Measurements from ENCODE around the gene CSTF2T. TPM values are rescaled to one million over a fixed set of nuclear protein-coding genes. Genes with fewer than 3 reads are reported as not detected.
A peak's percentile ranks its signal among the peaks of the same experiment; 100 is the strongest.

The CSTF2T gene
- 22.9 and 24.4 TPM in 2 replicates for total RNA-seq (2014; rRNA removed; shearing (Covaris generic))
- 30.3 and 32.9 TPM in 2 replicates for polyA plus RNA-seq (2014; cell fraction: nucleus; rRNA removed)

DNA sequence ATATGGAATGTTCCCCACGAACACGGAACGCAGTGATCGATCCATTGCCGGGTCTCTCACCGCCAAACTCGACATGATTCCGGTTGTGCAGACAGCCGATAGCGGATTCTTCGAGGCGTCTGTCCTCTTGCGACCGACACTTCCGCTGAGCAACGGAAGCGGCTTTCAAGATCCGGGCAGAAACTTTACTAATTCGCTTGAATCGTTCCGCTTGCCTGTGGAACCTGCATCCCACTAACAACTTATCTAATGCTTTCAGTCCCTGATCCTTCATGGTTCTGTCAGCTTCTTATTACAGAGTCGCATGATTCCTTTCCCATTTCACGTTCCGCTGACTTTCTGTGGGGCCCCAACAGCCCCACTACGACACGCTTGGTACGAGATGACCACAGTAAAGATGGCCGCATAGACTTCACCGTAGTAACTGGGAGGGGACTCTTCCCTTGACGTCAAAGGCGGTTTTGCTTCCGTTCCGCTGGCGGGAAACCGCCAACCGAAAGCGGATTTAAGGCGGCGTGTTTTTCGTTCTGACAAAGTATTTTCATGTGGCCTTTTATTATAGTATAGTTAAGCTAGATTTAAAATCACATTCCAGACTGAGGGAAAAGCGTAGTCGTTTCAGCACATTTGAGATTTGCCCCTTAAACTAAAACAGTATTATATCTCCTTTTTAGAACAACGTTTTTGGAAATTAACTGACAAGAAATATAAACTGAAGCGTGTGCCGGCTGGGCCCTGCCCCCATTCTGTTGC lies at the start of gene CSTF2T:
Gene CSTF2T (minus strand): TSS at position 121 of the 753 bp plus-strand sequence. CDS start 46 bp downstream, at position 75.
- DNase-seq (ENCODE audit: extremely low read depth, low read depth): peak; percentile 91

GRCh38 chr10:51748959-51749358 lies 49.6 kb upstream of the CSTF2T start:
- DNase-seq (ENCODE audit: extremely low read depth, low read depth): no peak

GRCh38 chr10:51747216-51747615 lies 47.8 kb upstream of the CSTF2T start:
- DNase-seq (ENCODE audit: extremely low read depth, low read depth): no peak

DNA sequence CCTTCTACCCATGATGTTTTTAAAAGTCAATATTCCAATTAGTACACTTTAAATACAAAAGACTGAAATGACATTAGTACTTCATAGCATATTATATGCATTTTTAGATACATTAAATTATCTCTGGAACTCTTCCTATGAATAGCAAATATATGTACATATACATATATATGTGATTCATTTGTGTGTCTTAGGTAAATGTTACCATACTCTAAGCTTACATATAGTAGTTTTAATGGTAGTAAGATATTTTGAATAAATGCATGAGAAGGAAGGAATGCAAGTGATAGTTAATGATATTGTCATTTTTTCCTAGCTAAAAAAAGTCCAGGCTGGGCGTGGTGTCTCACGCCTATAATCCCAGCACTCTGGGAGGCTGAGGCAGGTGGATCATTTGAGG lies 46.0 kb upstream of the CSTF2T start:
- DNase-seq (ENCODE audit: extremely low read depth, low read depth): no peak

- no peak for DNase-seq (ENCODE audit: extremely low read depth, low read depth)
Measured at GRCh38 chr10:51744235-51745000, 45.0 kb upstream of the CSTF2T start.

- DNase-seq (ENCODE audit: extremely low read depth, low read depth): no peak
Measured at GRCh38 chr10:51743146-51743545, 43.8 kb upstream of the CSTF2T start.

- DNase-seq (ENCODE audit: extremely low read depth, low read depth): no peak
Measured at GRCh38 chr10:51733057-51733456, 33.7 kb upstream of the CSTF2T start.

DNA sequence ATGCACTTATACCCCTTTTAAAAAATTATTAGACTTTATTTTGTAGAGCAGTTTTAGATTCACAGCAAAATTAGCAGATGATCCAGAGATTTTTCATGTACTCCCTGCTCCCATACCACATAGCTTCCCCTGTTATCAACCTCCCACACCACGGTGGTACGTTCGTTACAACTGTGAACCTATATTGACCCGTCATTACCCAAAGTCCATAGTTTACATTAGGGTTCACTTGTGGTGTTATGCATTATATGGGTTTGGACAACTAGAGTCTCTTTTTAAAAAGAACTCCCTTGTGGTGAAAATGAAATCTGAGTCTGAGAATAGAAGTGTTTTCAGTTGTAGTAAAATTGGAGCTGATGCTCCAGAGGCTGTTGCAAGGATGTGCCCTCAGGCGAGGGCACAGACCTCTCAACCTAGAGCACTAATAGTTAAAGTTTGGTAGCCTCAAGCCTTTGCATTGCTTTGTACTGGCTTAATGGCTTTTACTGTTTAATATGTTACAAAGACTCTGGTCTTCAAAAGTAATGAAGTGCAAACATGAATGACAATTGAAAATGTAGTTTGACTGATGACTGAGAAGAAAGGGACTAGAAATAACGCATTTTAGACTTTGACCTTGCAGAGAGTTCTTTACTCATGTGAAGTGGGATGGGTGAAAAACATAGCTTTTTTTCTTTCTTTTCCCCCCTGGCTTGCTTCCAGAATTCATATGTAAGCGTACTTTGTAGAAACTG lies 30.6 kb upstream of the CSTF2T start:
- DNase-seq (ENCODE audit: extremely low read depth, low read depth): no peak

DNA sequence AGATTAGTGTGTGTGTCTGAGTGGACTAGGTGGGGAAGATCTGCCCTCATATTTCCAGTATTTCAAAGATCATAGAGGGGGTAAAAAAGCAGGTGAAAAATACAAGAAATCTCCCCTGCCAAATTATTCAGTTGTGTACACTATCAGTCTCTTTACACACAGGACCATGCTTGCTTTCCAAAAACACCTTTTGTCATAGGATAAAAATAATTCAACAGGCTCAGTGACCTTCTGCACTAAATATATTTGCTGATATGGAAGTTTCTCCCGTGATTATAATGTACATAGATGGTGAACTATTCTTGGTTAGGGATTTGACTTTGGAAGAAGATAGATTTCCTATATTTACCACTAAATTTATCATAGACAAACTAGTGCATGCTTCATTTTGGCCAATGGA lies 24.6 kb upstream of the CSTF2T start:
- DNase-seq (ENCODE audit: extremely low read depth, low read depth): no peak

DNA sequence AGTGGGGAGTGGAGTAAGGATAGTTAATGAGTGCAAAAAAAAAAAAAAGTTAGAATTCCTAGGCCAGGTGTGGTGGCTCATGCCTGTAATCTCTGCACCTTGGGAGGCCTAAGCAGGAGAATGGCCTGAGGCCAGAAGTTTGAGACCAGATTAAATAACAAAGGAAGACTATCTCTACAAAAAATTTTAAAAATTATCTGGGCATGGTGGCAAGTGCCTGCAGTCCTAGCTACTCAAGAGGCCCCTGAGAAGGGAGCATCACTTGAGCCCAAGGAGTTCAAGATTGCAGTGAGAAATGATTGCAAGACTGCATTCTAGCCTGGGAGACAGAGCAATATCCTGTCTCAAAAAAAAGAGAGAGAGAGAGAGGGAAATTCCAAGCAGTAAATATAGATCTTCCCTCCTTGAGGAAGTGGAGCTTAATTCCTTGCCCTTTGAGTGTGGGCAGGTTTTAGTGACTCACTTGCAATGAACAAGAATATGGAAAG lies 19.5 kb upstream of the CSTF2T start:
- DNase-seq (ENCODE audit: extremely low read depth, low read depth): no peak

DNA sequence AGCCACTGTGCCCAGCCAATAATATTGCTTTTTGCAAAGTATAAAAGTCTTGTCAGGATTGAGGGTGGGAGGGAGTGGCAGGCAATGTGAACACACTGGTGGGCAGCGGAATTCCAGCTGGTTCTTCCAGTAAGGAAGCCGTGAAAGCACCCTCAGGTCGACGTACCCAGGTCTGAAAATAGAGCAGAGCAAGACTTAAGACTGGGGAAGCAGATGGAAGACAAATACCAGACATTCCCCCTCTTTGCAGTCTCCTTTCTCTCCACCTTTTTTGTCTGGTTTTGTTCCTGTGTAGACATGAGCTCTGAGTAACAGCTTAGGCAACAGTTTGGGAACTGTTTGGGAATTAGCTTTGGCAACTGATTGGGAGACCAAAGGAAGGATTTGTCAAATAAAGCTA lies 17.6 kb upstream of the CSTF2T start:
- DNase-seq (ENCODE audit: extremely low read depth, low read depth): no peak

DNA sequence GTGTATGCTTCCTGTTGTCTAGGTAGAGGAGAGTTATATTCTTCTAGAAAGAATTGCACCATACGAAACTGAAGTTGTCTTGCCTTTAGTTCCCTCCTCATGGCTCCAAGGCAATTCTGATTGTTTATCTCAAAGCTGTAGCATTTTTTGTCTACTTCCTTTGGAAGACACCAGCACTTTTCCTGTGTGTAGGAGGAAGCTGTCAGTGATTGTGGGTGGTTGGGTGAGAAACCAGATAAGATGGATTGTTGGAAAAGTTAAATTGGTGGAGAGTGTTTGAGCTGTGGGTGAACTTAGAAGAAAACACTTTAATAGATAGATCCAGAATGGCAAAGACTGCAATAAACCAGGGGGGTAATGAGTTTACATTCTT lies 12.1 kb upstream of the CSTF2T start:
- DNase-seq (ENCODE audit: extremely low read depth, low read depth): no peak

DNA sequence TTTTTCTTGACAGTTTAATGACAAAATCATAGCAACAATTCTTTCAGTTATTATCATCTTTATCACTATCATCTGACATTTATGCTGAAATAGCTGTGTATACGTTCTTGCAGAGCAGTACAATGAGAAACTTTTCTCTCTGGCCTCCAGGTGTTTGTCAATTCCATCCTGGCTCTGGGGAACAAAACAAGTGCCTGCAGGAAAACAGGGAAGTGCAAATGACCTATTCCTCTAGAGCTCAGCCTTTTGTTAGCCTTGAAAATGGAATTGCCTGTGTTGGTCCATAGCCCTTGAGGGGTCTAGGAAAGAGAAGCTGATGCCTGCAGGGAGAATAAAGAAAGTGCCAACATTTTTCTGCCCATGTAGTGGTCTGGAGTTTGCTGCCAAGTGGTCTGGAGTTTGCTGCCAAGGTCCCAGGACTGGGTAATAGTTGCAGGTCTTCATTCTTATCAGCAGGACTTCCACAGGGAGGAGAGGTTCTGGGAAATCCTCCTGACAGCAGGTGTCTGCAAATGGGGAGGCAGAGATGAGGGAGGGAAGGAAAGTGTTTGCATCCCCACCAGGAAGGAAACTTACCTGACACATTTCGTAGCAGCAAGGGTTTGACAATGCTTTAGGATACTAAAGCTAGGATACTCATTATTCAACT lies 10.1 kb upstream of the CSTF2T start:
- DNase-seq (ENCODE audit: extremely low read depth, low read depth): no peak

DNA sequence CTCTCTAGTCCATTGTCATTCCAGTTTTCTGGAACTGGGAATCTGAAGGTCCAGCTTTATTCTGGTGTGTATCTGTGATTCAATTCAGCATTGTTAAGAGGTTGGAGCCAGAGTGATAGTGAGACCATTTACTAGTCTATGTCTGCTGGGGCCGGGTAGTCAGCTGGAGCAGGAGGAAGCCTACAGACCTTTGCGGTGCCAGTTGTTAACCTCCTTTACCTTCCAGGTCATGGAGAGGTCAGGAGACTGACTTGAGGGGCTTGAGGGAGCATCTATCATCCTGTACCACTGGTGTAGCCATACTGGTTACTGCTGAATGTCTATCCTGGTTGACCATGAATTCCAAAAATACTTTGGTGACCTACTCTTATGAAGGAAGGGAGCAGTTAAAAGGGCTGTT lies 9.2 kb upstream of the CSTF2T start:
- no peak for DNase-seq (ENCODE audit: extremely low read depth, low read depth)

DNA sequence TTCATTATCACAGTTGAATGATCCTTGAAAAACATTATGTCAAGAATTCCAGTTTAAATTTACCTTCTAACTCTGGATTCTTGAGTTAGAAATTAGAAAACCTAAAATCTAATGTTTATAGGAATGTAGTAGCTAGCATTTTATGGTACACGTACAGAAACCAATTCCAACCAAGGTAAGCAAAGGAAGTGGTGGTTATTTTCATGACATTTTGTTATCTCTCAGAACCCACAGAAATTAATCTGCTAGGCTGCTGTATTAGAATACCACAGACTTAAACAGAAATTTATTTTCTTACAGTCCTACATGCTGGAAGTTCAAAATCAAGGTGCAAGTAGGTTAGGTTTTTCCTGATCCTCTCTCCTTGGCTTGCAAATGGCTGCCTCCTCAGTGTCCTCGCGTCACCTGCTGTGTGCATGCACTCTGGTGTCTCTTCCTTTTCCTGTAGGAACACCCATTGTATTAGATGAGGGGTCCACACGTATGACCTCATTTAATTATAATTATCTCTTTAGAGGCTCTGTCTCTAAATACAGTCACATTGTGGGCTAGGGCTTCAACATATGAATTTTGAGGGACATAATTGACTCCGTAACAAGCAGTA lies 8.5 kb upstream of the CSTF2T start:
- DNase-seq (ENCODE audit: extremely low read depth, low read depth): no peak

DNA sequence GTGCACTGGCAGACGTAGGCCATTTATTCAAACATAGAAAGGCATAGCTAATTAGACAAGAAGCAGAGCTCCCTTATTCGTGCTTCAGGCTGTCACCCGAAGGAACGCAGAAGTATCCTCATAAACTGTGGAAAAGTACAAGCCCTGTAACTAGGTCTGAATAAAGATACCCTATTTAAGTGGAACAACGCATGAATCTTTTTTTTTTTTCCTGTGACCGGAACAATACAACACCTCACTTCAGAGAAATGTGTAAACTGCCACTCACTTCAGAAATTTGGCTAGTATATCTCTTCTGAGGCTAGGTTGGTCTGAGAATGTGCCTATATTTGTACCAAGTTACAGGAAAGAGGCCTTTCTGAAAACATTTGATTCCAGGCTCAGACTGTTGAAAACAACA lies 8.0 kb upstream of the CSTF2T start:
- no peak for DNase-seq (ENCODE audit: extremely low read depth, low read depth)

DNA sequence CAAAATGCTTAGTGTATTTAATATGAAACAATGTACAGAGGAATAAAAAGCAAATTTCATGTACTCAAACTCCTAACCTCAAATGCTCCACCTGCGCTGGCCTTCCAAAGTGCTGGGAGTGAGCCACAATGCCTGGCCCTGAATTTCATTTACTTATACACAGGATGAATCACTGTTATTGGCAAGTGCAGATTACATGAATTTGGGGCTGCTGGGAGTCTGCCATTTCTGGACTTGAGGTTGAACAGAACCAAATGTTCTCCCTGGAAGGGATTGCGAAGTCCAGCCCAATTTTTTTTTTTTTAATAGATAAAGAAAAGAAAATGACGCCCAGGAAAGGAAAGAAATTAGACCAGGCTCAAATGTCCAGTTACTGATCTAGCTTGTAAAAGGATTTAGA lies 6.8 kb upstream of the CSTF2T start:
- DNase-seq (ENCODE audit: extremely low read depth, low read depth): no peak

DNA sequence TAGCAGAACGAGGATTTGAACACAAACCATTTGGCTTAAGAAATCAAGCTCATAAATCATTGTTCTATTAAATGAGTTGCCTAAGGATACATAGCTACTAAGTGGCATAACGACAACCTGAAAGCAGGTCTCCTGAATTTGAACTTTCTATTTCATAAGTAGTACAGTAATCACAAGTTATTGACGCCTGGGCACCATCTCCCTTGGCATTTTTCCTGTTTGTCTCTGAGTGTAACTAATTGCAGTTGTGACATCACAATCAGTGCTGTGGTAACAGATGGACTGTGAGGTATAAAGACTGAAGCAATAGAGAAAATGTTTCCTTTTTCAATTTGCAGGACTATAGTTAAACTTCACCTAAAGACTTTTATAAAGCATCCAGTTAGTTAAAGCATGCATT lies 6.4 kb upstream of the CSTF2T start:
- DNase-seq (ENCODE audit: extremely low read depth, low read depth): no peak

- DNase-seq (ENCODE audit: extremely low read depth, low read depth): no peak
Measured at GRCh38 chr10:51700228-51700817, 928 bp upstream of the CSTF2T start.

DNA sequence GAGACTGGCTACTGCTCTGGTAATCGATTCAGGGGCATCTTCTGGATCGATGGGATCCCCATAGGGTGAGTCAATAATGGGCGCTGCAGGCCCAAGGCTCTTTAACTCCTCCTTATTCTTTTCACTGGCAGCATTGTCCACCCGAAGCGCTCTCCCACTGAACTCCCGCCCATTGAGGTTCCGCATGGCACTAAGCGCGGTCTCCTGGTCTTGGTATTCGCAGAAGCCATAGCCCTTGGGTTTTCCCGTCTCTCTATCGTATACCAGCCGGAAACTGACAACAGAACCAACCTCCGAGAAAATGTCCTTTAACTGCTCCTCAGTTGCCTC lies 285 bp downstream of the CSTF2T start:
- no peak for DNase-seq (ENCODE audit: extremely low read depth, low read depth)
